ENCODE measurements around the gene RHOT2. TPM values are rescaled to one million over a fixed set of nuclear protein-coding genes. Genes with fewer than 3 reads are reported as not detected.

Gene RHOT2
- total and polyA plus RNA-seq, 2 donors (not counting 3 experiments of a cell fraction or from before 2014, with no cell fraction given): 106 to 139 TPM

DNA sequence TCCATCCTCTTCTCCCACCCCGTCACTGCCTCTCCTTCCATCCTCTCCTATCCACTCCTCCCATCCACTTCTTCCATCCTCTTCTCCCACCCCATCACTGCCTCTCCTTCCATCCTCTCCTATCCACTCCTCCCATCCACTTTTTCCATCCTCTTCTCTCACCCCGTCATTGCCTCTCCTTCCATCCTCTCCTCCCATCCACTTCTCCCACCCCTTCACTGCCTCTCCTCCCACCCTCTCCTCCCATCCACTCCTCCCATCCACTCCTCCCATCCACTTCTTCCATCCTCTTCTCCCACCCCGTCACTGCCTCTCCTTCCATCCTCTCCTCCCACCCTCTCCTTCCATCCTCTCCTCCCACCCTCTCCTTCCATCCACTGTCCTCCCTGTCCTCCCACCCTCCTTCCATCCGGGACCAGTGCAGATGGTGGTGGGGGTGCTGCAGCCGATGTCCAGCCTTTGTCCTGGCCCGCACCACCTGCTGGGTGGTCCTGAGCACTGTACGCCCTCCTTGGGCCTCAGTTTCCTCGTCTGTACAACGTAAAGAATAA is 36.0 kb upstream of the RHOT2 start:
- Histone ChIP-seq H3K79me2 (ENCODE audit: control insufficient read depth, insufficient read depth, low read length) (peaks cover 8% of the 10 kb centered on the region), H3K9ac (replicated peaks; ENCODE audit: extremely low read depth, insufficient read depth, low read length) (no peak overlapping the region), H3K9me1 (replicated peaks; ENCODE audit: control insufficient read depth, extremely low read depth, insufficient read depth, low read length) (no peaks in the 10 kb centered on the region), H4K20me1 (replicated peaks; ENCODE audit: control insufficient read depth, extremely low read depth, insufficient read depth, low read length) (no peaks in the 10 kb centered on the region), H3K4me2 (ENCODE audit: insufficient read depth, low read length) (no peak overlapping the region), H2AFZ (ENCODE audit: low read depth, low read length) (no peak overlapping the region), H3K4me1 (ENCODE audit: control insufficient read depth, extremely low read depth, insufficient read depth, low read length) (peaks cover 4% of the 10 kb centered on the region), H3K9me3 (replicated peaks; ENCODE audit: control insufficient read depth, insufficient read depth, low read length) (no peaks in the 10 kb centered on the region), H3K27me3 (ENCODE audit: control insufficient read depth in 2 of 2, insufficient read depth in 2 of 2, low read length in 2 of 2) (no peaks in the 10 kb centered on the region), H3K27ac (ENCODE audit: insufficient read depth, low read depth, low read length) (no peak overlapping the region), H3K36me3 (ENCODE audit: control insufficient read depth in 2 of 2, extremely low read depth in 1 of 2, insufficient read depth in 2 of 2, low read length in 2 of 2) (peaks cover 0 to 3% of the 10 kb centered on the region in 2 experiments), H3K4me3 (replicated peaks in 1 of 3; ENCODE audit: insufficient read depth in 1 of 3, low read depth in 1 of 3, low read length in 3 of 3) (no peak overlapping the region)
- intact Hi-C loops (cut with micrococcal nuclease): no loop called here
- BruUV-seq (replicated peaks): no TSS peak
- POLR2A ChIA-PET: no interaction called here
- CTCF ChIA-PET: no interaction called here
- FAIRE-seq: no peak
- no peak for DNase-seq (ENCODE audit: low read depth, low spot score)
- TF ChIP-seq CTCF (IDR thresholded peaks at IDR 0.05; ENCODE audit: extremely low read depth in 1 of 2, insufficient read depth in 1 of 2, low read depth in 1 of 2, low read length in 2 of 2) (no peak), JUN (IDR thresholded peaks at IDR 0.05; ENCODE audit: borderline replicate concordance, insufficient read depth, insufficient read length, low read depth) (no peak), FOS (IDR thresholded peaks at IDR 0.05; ENCODE audit: borderline replicate concordance, insufficient read depth, low read length) (no peak), GATA2 (IDR thresholded peaks at IDR 0.05; ENCODE audit: insufficient read depth, insufficient read length, low read depth, low read length) (no peak), MYC (IDR thresholded peaks at IDR 0.05; ENCODE audit: low read depth, low read length) (no peak), POLR2AphosphoS5 (IDR thresholded peaks at IDR 0.05; ENCODE audit: insufficient read depth, low read depth, low read length) (no peak), POLR2A (IDR thresholded peaks at IDR 0.05; ENCODE audit: low read depth, low read length) (no peak), EZH2 (IDR thresholded peaks at IDR 0.05; ENCODE audit: borderline replicate concordance, low read depth, low read length, severe bottlenecking) (no peak)
- TF ChIP-seq, protein P1, sequence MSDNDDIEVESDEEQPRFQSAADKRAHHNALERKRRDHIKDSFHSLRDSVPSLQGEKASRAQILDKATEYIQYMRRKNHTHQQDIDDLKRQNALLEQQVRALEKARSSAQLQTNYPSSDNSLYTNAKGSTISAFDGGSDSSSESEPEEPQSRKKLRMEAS (IDR thresholded peaks at IDR 0.05; ENCODE audit: insufficient read depth, insufficient read length): no peak
- dilution Hi-C loops (cut with MboI; ENCODE audit: extremely low pct_ligation_motif_present, low sequenced_read_pairs): no loop called here

Measured in endothelial cell of umbilical vein (primary cell).